HepG2 (cell line): ENCODE results near the gene LXN.

Experiments
- YY1 ChIP-seq: IDR thresholded peaks from 2 replicates; pipeline ENCODE4 v1.6.1; 2011; ENCODE audit warnings: low read length, low read depth, moderate library complexity, mild to moderate bottlenecking; ENCODE audit not compliant: insufficient read depth, insufficient replicate concordance
- TF ChIP-seq, protein P1 (sequence below): sonication (generic); formaldehyde crosslinking; conservative IDR thresholded peaks from 2 replicates; pipeline ENCODE4 v1.4.0; 2020; ENCODE audit warnings: missing genetic modification reagents

GRCh38 chr3:158617982-158618875 is 54.2 kb downstream of the LXN start:
- TF ChIP-seq, protein P1, sequence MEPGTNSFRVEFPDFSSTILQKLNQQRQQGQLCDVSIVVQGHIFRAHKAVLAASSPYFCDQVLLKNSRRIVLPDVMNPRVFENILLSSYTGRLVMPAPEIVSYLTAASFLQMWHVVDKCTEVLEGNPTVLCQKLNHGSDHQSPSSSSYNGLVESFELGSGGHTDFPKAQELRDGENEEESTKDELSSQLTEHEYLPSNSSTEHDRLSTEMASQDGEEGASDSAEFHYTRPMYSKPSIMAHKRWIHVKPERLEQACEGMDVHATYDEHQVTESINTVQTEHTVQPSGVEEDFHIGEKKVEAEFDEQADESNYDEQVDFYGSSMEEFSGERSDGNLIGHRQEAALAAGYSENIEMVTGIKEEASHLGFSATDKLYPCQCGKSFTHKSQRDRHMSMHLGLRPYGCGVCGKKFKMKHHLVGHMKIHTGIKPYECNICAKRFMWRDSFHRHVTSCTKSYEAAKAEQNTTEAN, result no peak
- TF ChIP-seq YY1, result no peak
